Loucy (cell line): ENCODE data around the gene ADORA1.

Experiments
- H2AFZ ChIP-seq: fragments of 200-600 bp; sonication (generic); 2 replicates; pipeline ENCODE4 v1.6.0; 2016; ENCODE audit warnings: antibody characterized with exemption, mild to moderate bottlenecking, low read length, moderate library complexity
- H3F3A ChIP-seq: fragments of 200-600 bp; 2 replicates; pipeline ENCODE4 v1.6.0; 2016; ENCODE audit warnings: antibody characterized with exemption, low read depth, mild to moderate bottlenecking
- H3K27me3 ChIP-seq: fragments of 200-600 bp; sonication (generic); 2 replicates; pipeline ENCODE4 v1.6.1; 2014; ENCODE audit warnings: low read length, mild to moderate bottlenecking; ENCODE audit not compliant: insufficient read depth, poor library complexity, severe bottlenecking
- H3K36me3 ChIP-seq: fragments of 200-600 bp; sonication (generic); 2 replicates; pipeline ENCODE4 v1.6.1; 2016; ENCODE audit warnings: low read length; ENCODE audit not compliant: insufficient read depth
- H3K4me1 ChIP-seq: fragments of 200-600 bp; sonication (generic); 2 replicates; pipeline ENCODE4 v1.5.1; 2014; ENCODE audit warnings: low read length, mild to moderate bottlenecking; ENCODE audit not compliant: insufficient read depth, poor library complexity, severe bottlenecking
- H3K4me2 ChIP-seq: fragments of 200-600 bp; sonication (generic); 2 replicates; pipeline ENCODE4 v1.6.0; 2014; ENCODE audit warnings: antibody characterized with exemption, low read length, low read depth, mild to moderate bottlenecking; ENCODE audit not compliant: poor library complexity, severe bottlenecking
- H3K4me3 ChIP-seq: fragments of 200-600 bp; sonication (generic); 2 replicates; pipeline ENCODE4 v1.5.1; 2014; ENCODE audit warnings: low read length, mild to moderate bottlenecking, mixed read lengths; ENCODE audit not compliant: poor library complexity, severe bottlenecking
- H3K79me2 ChIP-seq: fragments of 200-600 bp; sonication (generic); 2 replicates; pipeline ENCODE4 v1.6.1; 2014; ENCODE audit warnings: low read length; ENCODE audit not compliant: insufficient read depth
- H3K9ac ChIP-seq: fragments of 200-600 bp; sonication (generic); 2 replicates; pipeline ENCODE4 v1.6.0; 2014; ENCODE audit warnings: mild to moderate bottlenecking, low read depth, low read length, moderate library complexity; ENCODE audit not compliant: poor library complexity, severe bottlenecking
- H3K9me2 ChIP-seq: fragments of 200-600 bp; sonication (generic); replicated peaks from 2 replicates; pipeline ENCODE4 v1.6.1; 2016; ENCODE audit warnings: low read depth, low read length, mixed read lengths
- H3K9me3 ChIP-seq: fragments of 200-600 bp; sonication (generic); 2 replicates; pipeline ENCODE4 v1.6.1; 2014; ENCODE audit warnings: mild to moderate bottlenecking, antibody characterized with exemption, low read length, low read depth; ENCODE audit not compliant: insufficient read depth
- H4K20me1 ChIP-seq: fragments of 200-600 bp; sonication (generic); 2 replicates; pipeline ENCODE4 v1.6.0; 2014; ENCODE audit warnings: antibody characterized with exemption, low read length, mild to moderate bottlenecking; ENCODE audit not compliant: insufficient read depth, poor library complexity, severe bottlenecking
- EZH2phosphoT487 ChIP-seq: fragments of 200-600 bp; IDR thresholded peaks from 2 replicates; pipeline ENCODE4 v1.6.1; 2018; ENCODE audit warnings: antibody characterized with exemption, mild to moderate bottlenecking, moderate library complexity, borderline replicate concordance
- TF ChIP-seq, protein P1 (sequence below): fragments of 200-600 bp; sonication (generic); conservative IDR thresholded peaks from 2 replicates; pipeline ENCODE4 v1.5.1; 2014; ENCODE audit warnings: mild to moderate bottlenecking, antibody characterized with exemption, low read length

ADORA1 gene

DNA sequence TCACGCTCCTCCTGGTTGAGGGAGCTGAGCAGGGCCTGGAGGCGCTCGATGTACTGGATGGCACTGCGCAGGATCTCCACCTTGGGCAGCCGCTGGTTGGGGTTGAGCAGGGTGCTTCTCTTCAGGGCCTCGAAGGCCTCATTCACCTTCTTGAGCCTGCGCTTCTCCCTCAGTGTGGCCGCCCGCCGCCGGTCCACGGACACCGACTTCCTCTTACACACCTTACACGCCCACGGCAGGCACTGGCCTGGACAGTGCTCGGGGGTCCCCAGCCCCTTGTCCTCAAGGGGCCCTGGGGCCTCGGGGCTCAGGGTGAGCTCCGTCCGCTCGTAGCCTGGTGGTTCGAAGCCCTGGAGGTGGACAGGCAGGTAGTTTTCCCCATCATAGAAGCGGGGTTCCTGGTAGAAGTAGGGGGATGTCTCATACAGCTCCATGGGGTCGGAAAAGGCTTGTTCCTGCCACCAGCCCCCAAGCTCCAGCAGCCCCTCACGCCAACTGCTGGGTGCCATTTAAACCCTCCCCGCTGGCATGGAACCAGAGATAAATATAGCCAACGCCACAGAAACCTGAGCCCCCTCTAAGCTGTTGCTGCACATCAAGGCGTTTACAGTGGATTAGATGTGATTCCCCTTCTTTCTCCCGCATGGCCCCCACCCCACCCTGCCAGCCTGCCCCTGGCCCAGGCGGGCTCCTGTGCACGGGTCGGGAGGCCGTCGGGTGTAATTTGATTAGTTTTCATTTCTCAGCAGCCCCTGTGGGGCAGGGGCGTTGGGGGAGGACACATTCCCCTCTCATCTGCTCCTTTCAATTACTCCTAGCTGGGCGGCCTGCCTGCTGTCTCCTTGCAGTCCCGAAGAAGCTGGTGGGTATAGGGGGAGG is 41.8 kb upstream of the ADORA1 start, which contains the start of gene MYOG:
Gene MYOG, minus strand, starts transcription at position 485 of the 879 bp plus-strand sequence. Its CDS starts 51 bp downstream, at position 434.
- H3K4me3 ChIP-seq, result no peak within 1 kb of the TSS
- H3K27me3 ChIP-seq, result no peaks in the 10 kb centered on the region
- TF ChIP-seq, protein P1, sequence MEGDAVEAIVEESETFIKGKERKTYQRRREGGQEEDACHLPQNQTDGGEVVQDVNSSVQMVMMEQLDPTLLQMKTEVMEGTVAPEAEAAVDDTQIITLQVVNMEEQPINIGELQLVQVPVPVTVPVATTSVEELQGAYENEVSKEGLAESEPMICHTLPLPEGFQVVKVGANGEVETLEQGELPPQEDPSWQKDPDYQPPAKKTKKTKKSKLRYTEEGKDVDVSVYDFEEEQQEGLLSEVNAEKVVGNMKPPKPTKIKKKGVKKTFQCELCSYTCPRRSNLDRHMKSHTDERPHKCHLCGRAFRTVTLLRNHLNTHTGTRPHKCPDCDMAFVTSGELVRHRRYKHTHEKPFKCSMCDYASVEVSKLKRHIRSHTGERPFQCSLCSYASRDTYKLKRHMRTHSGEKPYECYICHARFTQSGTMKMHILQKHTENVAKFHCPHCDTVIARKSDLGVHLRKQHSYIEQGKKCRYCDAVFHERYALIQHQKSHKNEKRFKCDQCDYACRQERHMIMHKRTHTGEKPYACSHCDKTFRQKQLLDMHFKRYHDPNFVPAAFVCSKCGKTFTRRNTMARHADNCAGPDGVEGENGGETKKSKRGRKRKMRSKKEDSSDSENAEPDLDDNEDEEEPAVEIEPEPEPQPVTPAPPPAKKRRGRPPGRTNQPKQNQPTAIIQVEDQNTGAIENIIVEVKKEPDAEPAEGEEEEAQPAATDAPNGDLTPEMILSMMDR, result no peak
- TF ChIP-seq EZH2phosphoT487, result no peak
- no peaks in the 10 kb centered on the region for H3K79me2 ChIP-seq
- H3K9me2 ChIP-seq, result no peaks in the 10 kb centered on the region
- no peak within 1 kb of the TSS for H3K4me2 ChIP-seq
- H3K9ac ChIP-seq, result no peak within 1 kb of the TSS
- H4K20me1 ChIP-seq, result no peaks in the 10 kb centered on the region
- no peaks in the 10 kb centered on the region for H3K36me3 ChIP-seq
- H2AFZ ChIP-seq, result no peak within 1 kb of the TSS
- no peaks in the 10 kb centered on the region for H3K4me1 ChIP-seq
- no peaks in the 10 kb centered on the region for H3K9me3 ChIP-seq
- no peaks in the 10 kb centered on the region for H3F3A ChIP-seq

DNA sequence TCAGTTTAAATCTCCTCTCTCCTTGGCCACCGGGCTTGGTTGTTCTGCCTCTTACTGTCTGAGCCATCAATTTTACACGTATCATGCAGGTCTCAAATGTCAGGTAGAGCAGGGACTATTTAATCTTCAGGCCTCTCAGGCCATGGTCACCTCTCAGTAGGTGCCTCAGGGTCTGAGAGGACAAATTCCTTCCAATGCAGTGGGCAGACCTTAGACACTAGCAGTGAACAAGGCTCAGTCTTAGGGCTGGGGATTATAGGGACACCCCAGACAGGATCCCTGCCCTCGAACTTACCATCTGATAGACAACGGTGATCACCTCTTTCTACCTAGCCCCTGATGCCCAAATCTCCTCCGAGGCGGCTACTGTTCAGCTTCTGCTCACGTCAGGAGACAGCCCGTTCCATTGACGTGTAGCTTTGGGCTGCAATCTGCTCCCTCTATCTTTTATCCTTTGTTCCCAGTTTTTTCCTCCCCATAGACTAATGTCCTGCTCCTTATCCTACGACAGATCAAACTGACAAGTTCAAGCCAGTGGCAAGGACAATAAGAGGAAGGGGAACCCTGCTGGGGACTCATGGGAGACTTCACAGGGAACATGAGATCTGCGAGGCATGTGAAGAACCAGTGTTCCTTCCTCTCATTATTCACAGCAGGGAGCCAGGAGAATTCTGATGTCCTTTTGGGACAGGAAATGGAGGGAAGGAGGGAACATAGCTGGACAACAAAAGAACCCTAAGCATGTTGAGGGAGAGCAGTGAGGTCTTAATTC is 40.3 kb upstream of the ADORA1 start:
- no peak overlapping the region for H2AFZ ChIP-seq
- no peaks in the 10 kb centered on the region for H3K4me1 ChIP-seq
- H3K27me3 ChIP-seq, result no peaks in the 10 kb centered on the region
- no peaks in the 10 kb centered on the region for H3K9me3 ChIP-seq
- H3F3A ChIP-seq, result no peaks in the 10 kb centered on the region
- H3K4me2 ChIP-seq, result no peak overlapping the region
- no peaks in the 10 kb centered on the region for H3K36me3 ChIP-seq
- TF ChIP-seq, protein P1, result no peak
- TF ChIP-seq EZH2phosphoT487, result no peak
- H3K4me3 ChIP-seq, result no peak overlapping the region
- H3K9ac ChIP-seq, result no peak overlapping the region
- H3K79me2 ChIP-seq, result no peaks in the 10 kb centered on the region
- no peaks in the 10 kb centered on the region for H3K9me2 ChIP-seq
- H4K20me1 ChIP-seq, result no peaks in the 10 kb centered on the region

DNA sequence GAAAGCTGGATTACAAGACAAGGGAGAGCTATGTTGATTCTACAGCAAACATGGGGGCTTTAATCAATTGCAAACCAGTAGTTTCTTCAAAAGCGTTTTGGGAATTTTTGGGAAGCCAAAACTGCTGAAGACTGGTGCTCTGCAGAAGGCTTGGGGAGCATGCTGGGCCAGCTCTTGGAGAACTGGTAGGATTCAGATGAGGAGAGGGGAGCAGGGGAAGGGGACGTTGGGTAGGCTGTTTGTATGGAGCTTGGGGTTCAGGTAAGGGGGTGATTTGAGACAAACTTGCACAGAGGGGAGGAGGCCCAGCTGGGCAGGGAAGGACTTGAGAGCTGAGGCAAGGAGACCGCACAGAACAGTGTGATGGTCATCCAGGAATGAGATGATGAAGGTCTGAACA is 39.1 kb upstream of the ADORA1 start:
- Histone ChIP-seq H3K4me1 (no peaks in the 10 kb centered on the region), H3F3A (no peaks in the 10 kb centered on the region), H3K9ac (no peak overlapping the region), H4K20me1 (no peaks in the 10 kb centered on the region), H3K4me3 (no peak overlapping the region), H2AFZ (no peak overlapping the region), H3K36me3 (no peaks in the 10 kb centered on the region), H3K9me3 (no peaks in the 10 kb centered on the region), H3K4me2 (no peak overlapping the region), H3K9me2 (no peaks in the 10 kb centered on the region), H3K27me3 (no peaks in the 10 kb centered on the region), H3K79me2 (no peaks in the 10 kb centered on the region)
- TF ChIP-seq EZH2phosphoT487, result no peak
- TF ChIP-seq, protein P1, result no peak
